ENCODE data around the gene C5. TPM values are rescaled to one million over a fixed set of nuclear protein-coding genes. Genes with fewer than 3 reads are reported as not detected.
A peak's percentile ranks its signal among the peaks of the same experiment; 100 is the strongest.

Gene C5
- total and polyA plus RNA-seq, 2 experiments from 2014 or later = 0.31 TPM; not detected in 1

- TF ChIP-seq EZH2phosphoT487 (IDR thresholded peaks at IDR 0.05; ENCODE audit: unreplicated experiment) (no peak), NANOG (IDR thresholded peaks at IDR 0.05; ENCODE audit: borderline replicate concordance) (no peak), EZH2 (IDR thresholded peaks at IDR 0.05; ENCODE audit: low read depth, unreplicated experiment) (no peak), ZNF331 (CRISPR knock-in tag; IDR thresholded peaks at IDR 0.05; ENCODE audit: low read depth) (no peak), CREB1 (CRISPR knock-in tag; IDR thresholded peaks at IDR 0.05; ENCODE audit: low read depth) (no peak), CTCF (conservative IDR thresholded peaks at IDR 0.05; ENCODE audit: low read depth in 2 of 2) (no peak), ETS1 (IDR thresholded peaks at IDR 0.05) (no peak), JUNB (IDR thresholded peaks at IDR 0.05; ENCODE audit: unreplicated experiment) (no peak), ZNF114 (CRISPR knock-in tag; IDR thresholded peaks at IDR 0.05) (no peak)
- H3K27me3 ChIP-seq (ENCODE audit: insufficient read depth) = no peaks in the 10 kb centered on the region
- H2AFZ ChIP-seq = no peak overlapping the region
- H3K4me2 ChIP-seq = no peak overlapping the region
- H3K4me1 ChIP-seq (ENCODE audit: insufficient read depth) = peaks cover 15% of the 10 kb centered on the region
- H3K4me3 Mint-ChIP-seq = no peak overlapping the region
- H3K4me1 Mint-ChIP-seq = peaks cover 25% of the 10 kb centered on the region
- no peaks in the 10 kb centered on the region for H3K79me2 ChIP-seq (replicated peaks; ENCODE audit: insufficient read depth)
- ATAC-seq (no peak), DNase-seq (ENCODE audit: low spot score) (no peak)
- H3K9me3 Mint-ChIP-seq = no peaks in the 10 kb centered on the region
- H3K4me3 ChIP-seq = no peak overlapping the region
- no peaks in the 10 kb centered on the region for H4K20me1 ChIP-seq (replicated peaks; ENCODE audit: insufficient read depth)
- peaks cover 3% of the 10 kb centered on the region for H3K27me3 Mint-ChIP-seq (ENCODE audit: insufficient read depth, low read depth, poor library complexity)
- no peaks in the 10 kb centered on the region for H3F3A ChIP-seq (replicated peaks; ENCODE audit: low read depth)
- H3K36me3 ChIP-seq (ENCODE audit: insufficient read depth) = no peaks in the 10 kb centered on the region
- no peak overlapping the region for H3K27ac ChIP-seq (ENCODE audit: low read depth)
- no peaks in the 10 kb centered on the region for H3K9me2 ChIP-seq (ENCODE audit: insufficient read depth)
- no peaks in the 10 kb centered on the region for H3K36me3 Mint-ChIP-seq (ENCODE audit: low read depth)
- H3K27ac Mint-ChIP-seq = no peak overlapping the region
These were observed 79.8 kb downstream of the C5 start for GRCh38 chr9:120970244-120970643.

- no peak overlapping the region for H3K4me3 ChIP-seq
- H3F3A ChIP-seq (replicated peaks; ENCODE audit: low read depth) = no peaks in the 10 kb centered on the region
- no peaks in the 10 kb centered on the region for H3K9me2 ChIP-seq (ENCODE audit: insufficient read depth)
- H3K27ac ChIP-seq (ENCODE audit: low read depth) = no peak overlapping the region
- ATAC-seq = no peak
- H3K36me3 ChIP-seq (ENCODE audit: insufficient read depth) = no peaks in the 10 kb centered on the region
- H3K27me3 ChIP-seq (ENCODE audit: insufficient read depth) = no peaks in the 10 kb centered on the region
- no peak overlapping the region for H2AFZ ChIP-seq
- Mint-ChIP-seq H3K27ac (no peak overlapping the region), H3K4me1 (peaks cover 27% of the 10 kb centered on the region), H3K27me3 (ENCODE audit: insufficient read depth, low read depth, poor library complexity) (no peaks in the 10 kb centered on the region), H3K36me3 (ENCODE audit: low read depth) (no peaks in the 10 kb centered on the region), H3K9me3 (no peaks in the 10 kb centered on the region), H3K4me3 (no peak overlapping the region; the same call in 2 of the 3 replicates)
- H3K4me1 ChIP-seq (ENCODE audit: insufficient read depth) = peaks cover 24% of the 10 kb centered on the region
- no peaks in the 10 kb centered on the region for H4K20me1 ChIP-seq (replicated peaks; ENCODE audit: insufficient read depth)
- no peaks in the 10 kb centered on the region for H3K79me2 ChIP-seq (replicated peaks; ENCODE audit: insufficient read depth)
- peak overlapping the region; percentile 8; the same call in 1 of the 2 replicates for H3K4me2 ChIP-seq
- DNase-seq (ENCODE audit: low spot score) = no peak
- TF ChIP-seq ETS1 (IDR thresholded peaks at IDR 0.05) (no peak), CREB1 (CRISPR knock-in tag; IDR thresholded peaks at IDR 0.05; ENCODE audit: low read depth) (no peak), STAT1 (IDR thresholded peaks at IDR 0.05; ENCODE audit: unreplicated experiment) (no peak), CTCF (conservative IDR thresholded peaks at IDR 0.05; ENCODE audit: low read depth in 2 of 2) (no peak)
These were observed 84.1 kb downstream of the C5 start for GRCh38 chr9:120966013-120966369.

Measured in GM23338 (cell line).